Activated T-helper 17 cell treated with anti-CD3 and anti-CD28 coated beads, Interleukin-2, amount 50 U/mL, for 72 hours (primary cell): ENCODE results near the gene SLC47A2. TPM values are rescaled to one million over a fixed set of nuclear protein-coding genes. Genes with fewer than 3 reads are reported as not detected.

Experiments used
- ATAC-seq: fragments of 150-1000 bp; cut with Tn5 transposase; replicated peaks from 2 replicates; pipeline ENCODE4 v1.10.0; 2021; ENCODE audit warnings: mild to moderate bottlenecking, moderate library complexity
- H3K27ac Mint-ChIP-seq: one replicate; pipeline ENCODE4 v1.8.0; 2022; ENCODE audit warnings: mixed read lengths
- H3K27me3 Mint-ChIP-seq: one replicate; pipeline ENCODE4 v1.8.0; 2022; ENCODE audit warnings: mixed read lengths
- H3K36me3 Mint-ChIP-seq: one replicate; pipeline ENCODE4 v1.8.0; 2022; ENCODE audit warnings: low read depth, mild to moderate bottlenecking, mixed read lengths
- H3K4me1 Mint-ChIP-seq: one replicate; pipeline ENCODE4 v1.8.0; 2022; ENCODE audit warnings: mixed read lengths
- H3K4me3 Mint-ChIP-seq: one replicate; pipeline ENCODE4 v1.8.0; 2022; ENCODE audit warnings: mild to moderate bottlenecking, mixed read lengths
- H3K9me3 Mint-ChIP-seq: one replicate; pipeline ENCODE4 v1.8.0; 2022; ENCODE audit warnings: mixed read lengths
- total RNA-seq, 2 donors: library from RNA; stranded (reverse); gene quantifications; one replicate each; pipeline ENCODE4 v1.2.3, GENCODE V29; 2022

SLC47A2 gene
- total RNA-seq, 2 donors from 2014 or later, result not detected

DNA sequence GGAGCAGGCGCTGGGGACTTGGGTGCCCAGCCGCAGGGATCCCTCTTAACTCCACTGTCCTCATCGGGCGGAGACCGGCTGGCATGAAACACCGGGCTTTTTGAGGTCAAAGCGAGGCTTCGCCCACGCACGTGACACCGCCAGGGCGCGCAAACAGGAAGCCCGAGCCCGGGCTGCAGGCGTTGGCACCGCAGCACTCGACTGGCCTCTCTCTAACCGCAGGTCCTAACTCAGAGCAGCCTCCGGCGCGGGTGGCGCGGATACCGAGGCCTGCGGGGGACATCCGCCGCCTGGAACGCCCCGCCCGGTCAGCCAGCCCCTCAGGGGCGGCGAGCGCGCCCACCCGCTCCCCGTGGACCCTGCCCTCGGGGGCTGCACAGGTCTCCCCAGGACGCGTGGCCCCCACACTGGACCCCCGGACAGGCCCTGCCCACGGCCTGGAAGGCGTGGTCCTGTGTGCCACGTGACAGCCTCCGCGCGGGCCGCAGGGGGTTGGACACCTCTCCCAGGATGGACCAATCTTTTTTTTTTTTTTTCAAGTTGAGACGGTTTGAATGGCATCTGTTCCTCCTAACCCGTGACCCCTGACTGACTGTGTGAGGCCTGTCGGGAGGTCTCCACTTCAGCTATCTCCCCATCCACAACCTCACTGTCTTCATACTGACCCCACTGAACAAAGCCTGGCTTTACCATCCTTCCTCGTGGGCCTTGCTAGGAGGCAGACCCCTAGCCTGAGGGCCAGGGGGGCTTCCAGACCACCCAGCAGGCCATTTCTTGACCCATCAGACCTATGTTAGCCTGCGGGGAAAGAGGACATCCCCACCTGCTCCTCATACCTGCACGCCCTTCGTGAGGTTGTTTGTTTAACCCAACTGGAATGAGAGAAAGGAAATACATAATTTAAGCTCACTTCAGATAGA is 8.4 kb upstream of the SLC47A2 start:
- H3K27ac Mint-ChIP-seq, result peak overlapping the region; percentile 80
- peak overlapping the region; percentile 72 for H3K4me3 Mint-ChIP-seq
- no peaks in the 10 kb centered on the region for H3K36me3 Mint-ChIP-seq
- H3K9me3 Mint-ChIP-seq, result no peaks in the 10 kb centered on the region
- peaks cover 14% of the 10 kb centered on the region for H3K4me1 Mint-ChIP-seq
- ATAC-seq, result peak; percentile 96
- H3K27me3 Mint-ChIP-seq, result no peaks in the 10 kb centered on the region

DNA sequence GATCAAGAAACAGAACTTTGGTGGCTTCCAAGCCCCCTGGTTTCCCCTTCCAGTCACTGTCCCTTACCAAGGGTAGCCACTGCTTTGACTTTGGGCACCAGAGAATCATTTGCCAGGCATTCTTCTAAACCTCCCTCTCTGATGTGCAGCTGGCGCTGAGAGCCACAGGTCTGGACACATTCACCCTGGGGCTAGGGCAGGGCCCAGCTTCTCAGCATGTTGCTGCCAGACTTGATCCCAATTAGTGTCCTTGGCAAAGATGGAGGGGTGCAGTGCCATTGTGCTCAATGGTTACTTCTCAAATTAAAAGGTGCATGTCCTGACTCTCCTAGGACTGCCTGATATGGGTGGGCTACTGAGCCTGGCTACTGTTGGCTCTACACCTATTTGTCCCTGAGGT is 7.6 kb upstream of the SLC47A2 start:
- H3K4me3 Mint-ChIP-seq, result peak overlapping the region; percentile 72
- H3K27me3 Mint-ChIP-seq, result no peaks in the 10 kb centered on the region
- H3K9me3 Mint-ChIP-seq, result no peaks in the 10 kb centered on the region
- no peak for ATAC-seq
- H3K27ac Mint-ChIP-seq, result no peak overlapping the region
- peaks cover 14% of the 10 kb centered on the region for H3K4me1 Mint-ChIP-seq
- H3K36me3 Mint-ChIP-seq, result no peaks in the 10 kb centered on the region

DNA sequence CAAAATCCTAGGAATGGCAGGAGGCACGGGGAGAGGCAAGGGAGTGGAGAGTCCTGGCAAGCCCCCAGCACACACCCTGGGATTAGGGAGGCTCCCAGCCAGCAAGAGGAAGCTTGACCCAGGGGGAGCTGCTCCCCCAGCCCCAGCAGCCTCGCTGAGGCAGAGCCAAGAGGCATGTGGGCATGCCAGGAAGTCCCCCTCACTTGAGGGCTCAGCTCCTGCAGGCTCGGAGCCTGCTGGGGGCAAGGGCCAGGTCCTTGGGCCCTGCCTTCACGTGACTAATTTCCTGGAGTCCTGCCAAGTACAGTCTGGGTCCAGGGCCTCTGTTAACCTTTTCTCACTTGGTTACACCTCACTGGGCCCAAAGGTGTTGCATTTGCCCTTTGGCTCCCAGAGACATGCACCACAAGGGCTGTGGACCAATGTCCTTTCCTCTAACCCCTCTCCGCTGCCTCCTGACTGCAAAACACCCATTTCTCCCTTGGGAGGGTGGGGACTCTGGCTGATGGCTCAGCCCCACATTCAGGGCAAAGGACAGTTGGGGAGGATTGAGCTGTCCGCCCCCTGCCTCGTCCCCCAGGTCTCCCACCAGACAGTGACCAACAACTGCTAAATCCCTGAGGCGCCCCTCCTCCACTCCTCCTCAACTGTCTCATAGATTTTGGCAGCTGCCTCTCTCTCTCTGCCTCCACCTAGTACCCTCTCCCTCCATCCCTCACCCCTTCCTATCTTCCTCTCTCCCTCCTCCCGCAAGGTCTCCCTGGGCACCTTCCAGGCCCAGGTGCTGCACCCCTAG is 4.4 kb upstream of the SLC47A2 start:
- Mint-ChIP-seq H3K9me3 (no peaks in the 10 kb centered on the region), H3K36me3 (no peaks in the 10 kb centered on the region), H3K4me3 (no peak overlapping the region), H3K4me1 (peaks cover 9% of the 10 kb centered on the region), H3K27me3 (no peaks in the 10 kb centered on the region), H3K27ac (no peak overlapping the region)
- ATAC-seq, result no peak

DNA sequence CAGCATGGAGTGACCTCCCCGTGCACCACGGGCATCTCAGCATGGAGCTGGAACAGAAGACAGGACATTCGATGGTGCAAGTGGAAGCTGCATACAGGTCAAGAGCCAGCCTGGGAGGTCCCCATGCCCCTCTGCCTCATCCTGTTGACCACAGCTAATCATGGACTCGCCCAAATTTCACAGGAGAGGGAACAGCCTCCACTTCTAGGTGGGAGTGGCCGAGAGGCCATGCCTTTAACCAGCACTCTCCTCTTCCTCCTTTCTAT is 3.8 kb upstream of the SLC47A2 start:
- no peak overlapping the region for H3K4me3 Mint-ChIP-seq
- no peaks in the 10 kb centered on the region for H3K36me3 Mint-ChIP-seq
- no peak for ATAC-seq
- H3K27ac Mint-ChIP-seq, result no peak overlapping the region
- H3K9me3 Mint-ChIP-seq, result no peaks in the 10 kb centered on the region
- no peaks in the 10 kb centered on the region for H3K27me3 Mint-ChIP-seq
- peaks cover 2% of the 10 kb centered on the region for H3K4me1 Mint-ChIP-seq

DNA sequence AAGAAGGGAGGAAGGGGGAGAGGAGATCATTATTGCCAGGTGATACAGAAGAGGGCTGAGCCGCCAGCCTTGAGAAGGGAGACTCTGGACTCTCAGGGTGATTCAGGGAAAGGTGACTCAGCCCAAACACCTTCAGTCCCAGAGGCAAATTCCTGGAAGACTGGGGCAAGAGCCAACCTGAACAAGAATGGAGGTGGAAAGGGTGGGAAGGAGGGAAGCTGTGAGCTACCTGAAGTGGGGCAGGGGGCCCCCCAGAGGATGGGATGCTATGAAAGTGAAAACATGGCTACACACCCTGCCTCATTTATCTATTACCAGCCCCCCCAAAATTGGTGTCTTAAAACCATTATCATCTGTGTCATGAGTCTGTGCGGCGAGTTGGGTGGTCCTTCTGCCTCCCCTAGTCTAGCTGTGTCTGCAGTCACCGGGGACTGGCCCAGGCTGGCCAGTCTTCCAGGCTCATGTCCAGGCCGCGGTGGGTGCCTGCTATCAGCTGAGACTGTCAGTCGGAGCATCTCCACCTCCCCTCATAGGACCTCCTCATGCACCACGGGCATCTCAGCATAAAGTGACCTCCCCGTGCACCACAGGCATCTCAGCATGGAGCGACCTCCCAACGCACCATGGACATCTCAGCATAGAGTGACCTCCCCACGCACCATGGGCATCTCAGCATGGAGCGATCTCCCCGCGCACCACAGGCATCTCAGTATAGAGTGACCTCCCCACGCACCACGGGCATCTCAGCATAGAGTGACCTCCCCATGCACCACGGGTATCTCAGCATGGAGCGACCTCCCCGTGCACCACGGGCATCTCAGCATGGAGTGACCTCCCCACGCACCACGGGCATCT is 3.2 kb upstream of the SLC47A2 start:
- Mint-ChIP-seq H3K4me1 (no peaks in the 10 kb centered on the region), H3K4me3 (no peak overlapping the region), H3K27me3 (no peaks in the 10 kb centered on the region), H3K36me3 (no peaks in the 10 kb centered on the region), H3K9me3 (no peaks in the 10 kb centered on the region), H3K27ac (no peak overlapping the region)
- no peak for ATAC-seq

DNA sequence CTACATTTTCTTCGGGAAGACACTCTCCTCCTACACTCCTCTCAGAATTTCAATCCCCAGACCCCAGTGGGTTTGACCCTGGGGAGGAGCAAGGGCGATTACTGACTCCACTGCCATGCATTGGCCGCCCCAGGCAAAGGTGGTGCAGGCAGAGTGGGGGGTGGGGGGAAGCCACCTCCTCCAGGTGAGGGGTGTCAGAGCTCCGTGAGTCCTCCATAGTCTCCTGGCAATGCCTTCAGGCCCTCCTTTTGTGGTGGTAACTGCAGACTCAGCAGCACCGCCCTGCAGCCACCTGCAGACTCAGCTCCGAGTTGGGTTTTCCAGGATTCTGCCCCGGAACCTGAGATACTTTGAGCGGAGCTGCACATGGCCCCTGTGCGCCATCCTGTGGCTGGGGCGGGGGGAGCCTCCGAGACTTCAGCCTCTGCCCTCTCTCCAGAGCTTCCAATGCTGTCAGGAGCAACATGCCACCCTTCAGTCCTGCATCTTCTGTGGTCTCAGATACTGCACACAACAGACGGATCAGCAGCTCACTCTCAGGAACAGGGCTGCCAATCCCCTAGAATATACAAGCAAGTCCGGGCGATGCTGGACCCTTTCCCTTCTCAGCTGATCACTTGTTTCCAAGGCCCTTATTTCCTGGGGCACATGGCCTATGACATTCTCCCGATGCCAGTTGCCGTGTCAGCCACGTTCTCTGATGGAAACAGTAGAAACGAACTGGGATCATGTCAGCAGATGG is 2.4 kb upstream of the SLC47A2 start:
- H3K9me3 Mint-ChIP-seq, result no peaks in the 10 kb centered on the region
- H3K4me1 Mint-ChIP-seq, result no peaks in the 10 kb centered on the region

DNA sequence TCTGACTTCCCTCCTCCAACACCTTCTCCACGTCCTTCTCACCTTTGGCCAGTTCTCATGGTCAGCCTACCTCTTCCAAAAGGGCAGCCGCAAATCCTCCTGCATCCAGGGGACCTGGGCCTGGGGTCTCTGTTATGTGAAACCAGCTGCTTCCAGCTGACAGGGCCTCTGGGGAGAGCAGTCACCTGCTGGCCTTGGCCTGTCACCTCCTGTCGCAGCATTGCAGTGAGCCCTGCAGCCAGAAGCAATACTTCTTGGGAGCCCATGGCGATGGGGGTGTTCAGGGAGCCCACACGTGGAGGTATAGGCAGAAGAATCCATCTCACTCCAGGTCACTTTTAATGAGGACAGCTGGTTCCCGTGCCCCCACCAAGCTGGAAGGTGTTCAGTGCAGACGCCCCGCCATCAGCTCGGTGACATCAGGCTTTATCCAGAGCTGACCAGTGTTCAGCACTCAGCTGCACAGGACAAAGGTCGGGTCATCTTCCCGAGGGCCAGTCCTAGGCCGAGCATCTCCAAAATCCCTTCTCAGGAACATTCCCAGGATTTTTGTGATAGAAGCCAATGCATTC is 1.7 kb upstream of the SLC47A2 start:
- Mint-ChIP-seq H3K4me1 (no peaks in the 10 kb centered on the region), H3K27me3 (no peaks in the 10 kb centered on the region), H3K9me3 (no peaks in the 10 kb centered on the region), H3K4me3 (no peak overlapping the region), H3K36me3 (no peaks in the 10 kb centered on the region), H3K27ac (no peak overlapping the region)
- no peak for ATAC-seq

More for the DNA sequence above, 2.4 kb upstream of the SLC47A2 start:
- ATAC-seq, result no peak
- H3K4me3 Mint-ChIP-seq, result no peak overlapping the region
- no peaks in the 10 kb centered on the region for H3K27me3 Mint-ChIP-seq
- no peak overlapping the region for H3K27ac Mint-ChIP-seq
- no peaks in the 10 kb centered on the region for H3K36me3 Mint-ChIP-seq

DNA sequence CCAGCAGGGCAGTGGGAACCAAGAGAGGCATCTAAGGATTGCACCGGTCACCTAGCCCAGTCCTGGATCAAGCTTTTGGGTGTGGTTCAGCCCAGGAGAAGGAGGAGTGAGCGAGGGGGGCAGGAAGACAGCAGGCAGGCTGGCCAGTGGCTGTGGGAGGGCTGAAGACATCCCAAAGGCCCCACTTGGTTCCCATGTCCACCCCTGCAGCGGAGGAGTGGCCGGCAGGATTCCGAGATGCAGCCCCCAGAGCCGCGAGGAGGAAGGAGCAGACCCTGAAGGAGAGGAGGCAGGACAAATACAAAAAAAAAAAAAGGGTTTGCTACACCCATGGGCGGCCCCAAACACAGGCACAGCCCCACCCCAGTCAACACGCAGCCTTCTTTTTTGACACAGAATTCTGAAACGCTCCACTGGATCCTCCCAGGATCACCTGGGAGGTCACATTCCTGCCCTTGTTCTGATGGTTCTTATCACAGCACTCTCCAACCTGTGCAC is 1.1 kb upstream of the SLC47A2 start:
- Mint-ChIP-seq H3K36me3 (no peaks in the 10 kb centered on the region), H3K4me3 (no peak overlapping the region), H3K9me3 (no peaks in the 10 kb centered on the region)

DNA sequence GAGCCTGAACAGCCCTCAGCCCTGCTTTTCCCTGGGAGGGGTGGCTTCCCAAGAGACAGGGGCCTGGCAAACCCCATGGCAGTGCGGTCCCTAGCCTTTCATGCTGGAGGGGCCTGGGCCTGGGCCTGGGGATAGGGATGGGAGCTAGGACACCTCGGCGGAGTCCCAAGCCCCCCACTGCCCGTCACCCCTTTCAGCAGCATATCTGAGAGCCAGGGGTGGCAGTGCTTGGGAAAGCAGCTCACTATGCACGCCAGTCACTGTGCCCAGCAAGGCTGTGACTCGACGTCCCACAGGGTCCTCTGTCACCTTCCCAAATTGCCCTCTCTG is 612 bp upstream of the SLC47A2 start:
- H3K27ac Mint-ChIP-seq, result no peak overlapping the region

More for the DNA sequence above, 1.1 kb upstream of the SLC47A2 start:
- Mint-ChIP-seq H3K27ac (no peak overlapping the region), H3K27me3 (no peaks in the 10 kb centered on the region), H3K4me1 (no peaks in the 10 kb centered on the region)
- no peak for ATAC-seq

DNA sequence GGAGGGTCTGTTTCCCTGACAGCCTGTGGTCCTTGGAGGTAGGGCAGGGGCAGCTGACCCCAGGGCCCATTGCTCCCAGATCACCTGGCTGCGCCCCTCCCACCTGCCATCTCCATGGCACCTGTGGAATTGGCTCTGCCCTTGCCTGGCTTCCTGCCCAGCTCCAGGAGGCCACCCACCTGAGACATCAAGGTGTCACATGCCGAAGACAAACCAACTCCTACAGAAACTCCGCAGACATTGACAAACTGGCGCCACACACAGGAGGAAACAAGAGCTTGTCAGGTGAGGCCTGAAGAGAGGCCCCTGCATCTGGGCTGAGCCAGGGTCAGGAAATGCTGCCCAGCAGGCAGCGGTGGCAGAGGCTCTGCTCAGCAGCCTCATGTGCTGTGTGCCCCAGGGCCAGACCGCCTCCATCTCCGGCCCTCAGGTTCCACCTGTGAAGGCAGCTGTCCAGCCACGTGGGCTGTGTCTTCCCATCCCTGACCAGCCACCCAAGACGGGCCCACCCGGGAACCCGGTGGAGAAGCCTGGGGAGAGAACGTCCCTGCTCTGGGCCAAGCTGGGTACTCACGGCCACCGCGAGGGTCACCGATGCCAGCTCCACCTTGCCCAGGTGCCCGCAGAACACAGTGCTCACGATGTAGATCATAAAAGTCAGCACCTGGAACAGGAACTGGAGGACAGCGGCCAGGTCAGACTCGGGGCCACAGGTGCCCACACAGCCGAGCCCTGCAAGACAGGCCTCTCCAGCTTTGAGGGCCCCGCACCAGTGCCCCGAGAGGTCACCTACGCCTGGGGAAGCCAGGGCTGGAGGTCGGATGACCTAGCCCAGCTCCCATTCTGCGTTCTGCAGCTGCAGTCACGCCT is 1.6 kb downstream of the SLC47A2 start:
- H3K27ac Mint-ChIP-seq, result no peak overlapping the region

More for the DNA sequence above, 612 bp upstream of the SLC47A2 start:
- no peak overlapping the region for H3K4me3 Mint-ChIP-seq
- H3K9me3 Mint-ChIP-seq, result no peaks in the 10 kb centered on the region
- H3K27me3 Mint-ChIP-seq, result no peaks in the 10 kb centered on the region
- no peaks in the 10 kb centered on the region for H3K4me1 Mint-ChIP-seq
- ATAC-seq, result no peak
- H3K36me3 Mint-ChIP-seq, result no peaks in the 10 kb centered on the region

DNA sequence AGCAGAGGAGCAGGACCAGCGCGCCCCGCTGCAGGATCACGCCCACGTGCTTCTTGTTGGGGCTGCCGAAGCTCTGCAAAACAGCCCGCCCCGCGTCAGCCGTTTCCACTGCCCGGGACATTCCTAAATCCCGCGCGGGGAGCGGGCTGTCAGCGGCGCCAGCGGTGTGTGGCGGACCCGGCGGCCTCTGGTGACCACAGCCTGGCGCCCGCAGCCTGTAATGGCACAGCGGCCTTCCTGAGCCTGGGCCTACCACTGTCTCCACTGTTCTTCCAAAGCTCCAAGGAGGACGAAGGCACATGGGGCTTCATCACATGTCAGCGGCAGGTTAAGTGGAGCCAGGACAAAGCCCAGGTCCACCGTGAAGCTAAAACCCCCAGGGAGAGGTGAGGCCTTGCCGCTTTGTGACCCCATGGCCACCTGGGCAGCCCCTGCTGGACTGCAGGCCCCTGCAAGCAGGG is 2.5 kb downstream of the SLC47A2 start:
- Mint-ChIP-seq H3K27ac (no peak overlapping the region), H3K27me3 (no peaks in the 10 kb centered on the region), H3K36me3 (no peaks in the 10 kb centered on the region), H3K4me3 (no peak overlapping the region), H3K9me3 (no peaks in the 10 kb centered on the region), H3K4me1 (no peaks in the 10 kb centered on the region)
- no peak for ATAC-seq

More for the DNA sequence above, 1.6 kb downstream of the SLC47A2 start:
- no peak overlapping the region for H3K4me3 Mint-ChIP-seq
- H3K9me3 Mint-ChIP-seq, result no peaks in the 10 kb centered on the region
- H3K27me3 Mint-ChIP-seq, result no peaks in the 10 kb centered on the region
- no peaks in the 10 kb centered on the region for H3K36me3 Mint-ChIP-seq
- ATAC-seq, result no peak
- no peaks in the 10 kb centered on the region for H3K4me1 Mint-ChIP-seq

DNA sequence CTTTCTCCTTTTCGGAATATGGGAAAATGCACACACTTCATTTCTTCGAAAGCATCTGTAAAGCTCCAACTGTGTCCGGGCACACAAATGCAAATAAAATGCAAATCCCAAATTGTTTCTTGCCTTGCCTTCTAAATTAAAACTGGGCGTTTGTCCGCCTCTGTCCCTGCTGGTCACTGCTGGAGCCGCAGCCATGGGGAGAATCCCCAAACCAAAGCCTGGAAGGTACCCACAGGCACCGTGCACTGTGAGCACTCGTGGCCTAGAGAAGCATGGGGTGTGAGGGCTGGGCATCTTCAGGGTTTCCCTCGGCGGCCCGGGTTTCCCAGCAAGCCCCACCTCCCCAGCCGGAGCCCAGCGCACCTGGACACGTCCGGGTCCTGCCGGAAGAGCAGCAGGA is 2.9 kb downstream of the SLC47A2 start:
- H3K4me3 Mint-ChIP-seq, result no peak overlapping the region
- H3K9me3 Mint-ChIP-seq, result no peaks in the 10 kb centered on the region
- no peaks in the 10 kb centered on the region for H3K27me3 Mint-ChIP-seq
- no peaks in the 10 kb centered on the region for H3K36me3 Mint-ChIP-seq
- H3K27ac Mint-ChIP-seq, result no peak overlapping the region
- H3K4me1 Mint-ChIP-seq, result no peaks in the 10 kb centered on the region
- ATAC-seq, result no peak
